ENCODE results near the gene LRRN4.

DNA sequence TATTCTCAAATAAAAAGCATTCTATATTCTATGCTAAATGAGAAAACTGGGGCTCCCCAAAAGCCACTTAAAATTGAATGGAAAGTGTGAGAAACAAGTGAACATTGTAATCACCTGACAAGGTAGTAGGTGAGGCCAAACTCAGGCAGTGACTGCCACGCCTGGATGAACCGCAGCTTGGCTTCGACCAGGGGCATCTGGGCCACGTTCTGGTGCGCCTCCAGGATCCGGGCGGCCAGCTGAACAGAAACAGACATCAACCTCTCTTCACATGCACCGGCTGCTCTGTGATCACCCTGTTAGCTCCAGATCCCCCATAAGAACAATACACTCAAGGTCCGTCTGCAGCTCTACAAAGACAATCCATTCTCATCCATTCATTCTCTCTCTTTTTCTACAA, 30.1 kb upstream of the LRRN4 start:
- TF ChIP-seq CTCF (IDR thresholded peaks at IDR 0.05) (no peak), POLR2A (IDR thresholded peaks at IDR 0.05) (no peak)
